Measurements from ENCODE around the gene TCERG1.

DNA sequence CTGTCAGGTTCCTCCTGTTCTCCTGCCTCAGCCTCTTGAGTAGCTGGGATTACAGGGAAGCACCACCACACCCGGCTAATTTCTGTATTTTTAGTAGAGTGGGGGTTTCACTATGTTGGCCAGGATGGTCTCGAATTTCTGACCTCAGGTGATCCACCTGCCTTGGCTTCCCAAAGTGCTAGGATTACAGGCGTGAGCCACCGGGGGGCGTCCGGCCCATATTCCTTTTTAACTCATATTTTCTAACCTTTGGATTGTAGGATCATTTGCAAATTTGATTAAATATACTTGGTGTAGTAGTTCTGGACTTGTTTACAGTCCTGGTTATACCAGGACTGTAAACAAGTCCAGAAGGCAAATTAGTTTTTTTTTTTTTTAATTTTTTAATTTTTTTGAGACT is 4.3 kb downstream of the TCERG1 start:
- TF ChIP-seq TAF1 (IDR thresholded peaks at IDR 0.05; ENCODE audit: low read depth, low read length) (no peak), POLR2A (IDR thresholded peaks at IDR 0.05; ENCODE audit: low read depth, low read length) (no peak), POLR2AphosphoS5 (IDR thresholded peaks at IDR 0.05; ENCODE audit: low read depth, low read length) (no peak), PAX5 (IDR thresholded peaks at IDR 0.05; ENCODE audit: insufficient read depth, low read length, severe bottlenecking) (no peak), SPI1 (IDR thresholded peaks at IDR 0.05; ENCODE audit: low read depth, low read length) (no peak), POU2F2 (IDR thresholded peaks at IDR 0.05; ENCODE audit: low read depth, low read length) (no peak)
